D721Med (cell line): Measurements from ENCODE around the gene SPACA6.

Experiments used
- DNase-seq: peaks from one replicate; pipeline ENCODE4 v3.0.0; 2011; ENCODE audit warnings: low spot score; ENCODE audit not compliant: insufficient read length
- FAIRE-seq: peaks from 2 replicates; lab custom pipeline; 2011; peaks lifted over from hg19 to GRCh38; lab: Jason Lieb, UNC
- CTCF ChIP-seq: IDR thresholded peaks from 2 replicates; pipeline ENCODE4 v1.5.1; 2012; ENCODE audit warnings: mild to moderate bottlenecking, control low read depth; ENCODE audit not compliant: insufficient read depth; ENCODE audit errors: missing control alignments

The SPACA6 gene

GRCh38 chr19:51694318-51695085 is 1.4 kb downstream of the SPACA6 start:
- DNase-seq (no peak), FAIRE-seq (no peak)
- TF ChIP-seq CTCF = no peak

- no peak for DNase-seq
- TF ChIP-seq CTCF = no peak
- no peak for FAIRE-seq
Measured at GRCh38 chr19:51695088-51695487, 2.0 kb downstream of the SPACA6 start.

GRCh38 chr19:51695702-51696315 is 2.7 kb downstream of the SPACA6 start:
- no peak for TF ChIP-seq CTCF
- no peak for FAIRE-seq
- no peak for DNase-seq

DNA sequence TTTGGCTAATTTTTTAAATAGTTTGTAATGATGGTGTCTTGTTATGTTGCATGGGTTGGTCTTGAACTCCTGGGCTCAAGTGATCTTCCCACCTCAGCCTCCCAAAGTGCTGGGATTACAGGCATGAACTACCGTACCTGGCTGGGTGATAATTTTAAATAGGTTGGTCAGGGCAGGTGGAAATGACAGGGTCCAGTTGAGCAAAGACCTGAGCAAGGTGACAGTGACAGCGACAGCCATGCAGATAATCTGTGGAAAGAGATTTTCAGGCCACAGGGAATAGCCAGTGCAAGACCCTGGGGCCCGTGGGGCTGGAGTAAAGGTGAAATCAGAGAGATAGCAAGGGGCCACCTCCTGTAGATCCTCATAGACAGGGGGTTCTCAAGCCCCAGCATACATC is 3.5 kb downstream of the SPACA6 start:
- FAIRE-seq = no peak
- TF ChIP-seq CTCF = no peak

DNA sequence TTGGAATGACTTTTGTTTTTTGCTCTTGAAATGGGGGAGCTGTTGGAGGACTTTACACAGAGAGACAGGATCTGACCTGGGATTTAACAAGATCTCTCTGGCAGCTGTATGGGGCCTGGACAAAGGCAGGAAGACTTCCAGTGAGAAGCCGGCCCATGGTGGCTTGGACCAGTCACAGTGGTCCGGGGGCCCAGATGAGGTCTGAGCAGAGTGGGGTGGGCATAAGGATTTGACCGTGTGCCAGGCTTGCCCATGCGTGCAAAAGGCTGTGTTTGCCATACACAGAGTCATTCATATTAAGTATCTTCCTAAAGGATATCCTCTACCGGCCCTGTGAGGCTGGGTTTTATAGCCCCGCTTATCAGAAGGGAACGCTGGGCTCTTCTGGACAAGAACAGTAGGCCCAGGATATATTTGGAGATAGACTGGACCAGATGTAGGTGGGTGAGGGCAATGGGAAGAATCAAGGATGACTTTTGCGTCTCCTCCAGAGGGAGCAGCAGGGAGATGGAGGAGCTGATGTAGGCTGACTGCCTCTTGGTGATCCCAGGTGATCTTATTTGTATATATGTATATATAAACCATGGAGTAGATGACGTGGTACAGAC is 4.1 kb downstream of the SPACA6 start:
- TF ChIP-seq CTCF = no peak
- DNase-seq = no peak
- FAIRE-seq = no peak

More for the DNA sequence above, 3.5 kb downstream of the SPACA6 start:
- no peak for DNase-seq

DNA sequence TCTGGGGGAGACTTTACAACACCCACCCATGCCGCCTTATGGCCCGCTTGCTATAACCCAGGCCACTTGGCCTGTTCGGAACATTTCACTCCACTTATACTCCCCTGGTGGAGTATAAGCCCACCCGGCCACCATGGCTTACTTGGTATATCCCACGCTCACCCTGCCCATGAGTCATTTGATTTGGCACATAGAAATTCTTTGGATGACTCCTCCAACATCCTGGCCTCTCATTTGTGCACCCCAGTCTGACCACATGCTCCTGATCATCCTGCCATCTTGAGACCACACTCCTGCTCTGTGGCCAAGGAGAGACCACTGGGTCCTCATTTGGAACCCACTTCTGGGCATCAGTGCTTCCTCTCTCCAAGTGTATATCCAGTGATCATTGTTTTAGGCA is 5.2 kb downstream of the SPACA6 start:
- no peak for TF ChIP-seq CTCF
- FAIRE-seq (no peak), DNase-seq (no peak)

DNA sequence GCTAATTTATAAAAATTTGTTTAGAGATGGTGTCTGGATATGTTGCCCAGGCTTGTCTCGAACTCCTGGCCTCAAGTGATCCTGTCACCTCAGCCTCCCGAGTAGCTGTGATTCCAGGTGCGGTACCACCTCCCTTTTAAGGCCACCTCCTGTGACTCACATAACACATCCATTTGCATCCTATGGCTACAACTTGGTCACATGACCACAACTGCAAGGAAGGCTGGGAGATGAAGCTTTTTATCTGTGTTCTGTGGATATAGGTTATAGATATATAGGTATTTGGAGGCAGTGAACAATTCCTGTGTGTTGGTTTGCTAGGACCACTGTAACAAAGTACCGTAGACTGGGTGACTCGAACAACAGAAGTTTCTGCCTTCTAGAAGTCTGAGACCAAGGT is 6.0 kb downstream of the SPACA6 start:
- FAIRE-seq (no peak), DNase-seq (no peak)
- no peak for TF ChIP-seq CTCF
